WTC11 (cell line): Measurements from ENCODE around the gene OS9. TPM values are rescaled to one million over a fixed set of nuclear protein-coding genes. Genes with fewer than 3 reads are reported as not detected.

Experiments
- ATAC-seq: fragments of 200-7000 bp; cut with Tn5 transposase; 2 replicates; pipeline ENCODE4 v1.10.0; 2021; ENCODE audit warnings: mild to moderate bottlenecking, moderate library complexity
- CTCF ChIA-PET: fragments of 300-600 bp; sonication (Branson Sonifier 250); formaldehyde crosslinking; loops from one replicate; lab custom pipeline; 2021; ENCODE audit warnings: antibody characterized with exemption; lab: Charles Lee
- POLR2A ChIA-PET: fragments of 350-600 bp; sonication (Branson Sonifier 250); formaldehyde crosslinking; loops from one replicate; lab custom pipeline; 2021; ENCODE audit warnings: antibody characterized with exemption; lab: Charles Lee
- DNase-seq: peaks from one replicate; pipeline ENCODE4 v3.0.0; 2021; ENCODE audit warnings: low spot score
- H3K27ac Mint-ChIP-seq: 2 replicates; pipeline ENCODE4 v1.8.0; 2021; ENCODE audit warnings: mixed read lengths
- H3K27me3 Mint-ChIP-seq: 2 replicates; pipeline ENCODE4 v1.8.0; 2021; ENCODE audit warnings: low read depth, mild to moderate bottlenecking, moderate library complexity, mixed read lengths
- H3K36me3 Mint-ChIP-seq: 2 replicates; pipeline ENCODE4 v1.8.0; 2021; ENCODE audit warnings: mixed read lengths
- H3K4me1 Mint-ChIP-seq: 2 replicates; pipeline ENCODE4 v1.8.0; 2022; ENCODE audit warnings: mixed read lengths
- H3K4me3 Mint-ChIP-seq: 2 replicates; pipeline ENCODE4 v1.8.0; 2021; ENCODE audit warnings: mild to moderate bottlenecking, moderate library complexity, mixed read lengths
- H3K9me3 Mint-ChIP-seq: 2 replicates; pipeline ENCODE4 v1.8.0; 2021; ENCODE audit warnings: mixed read lengths
- ATF1 ChIP-seq: sonication (generic); formaldehyde crosslinking; IDR thresholded peaks from 2 replicates; pipeline ENCODE4 v1.8.1; 2023; ENCODE audit warnings: mild to moderate bottlenecking, moderate library complexity, missing genetic modification reagents
- ATF3 ChIP-seq: sonication (generic); formaldehyde crosslinking; conservative IDR thresholded peaks from 2 replicates; pipeline ENCODE4 v1.8.1; 2022; ENCODE audit warnings: mild to moderate bottlenecking, missing genetic modification reagents
- E2F4 ChIP-seq: sonication (generic); formaldehyde crosslinking; IDR thresholded peaks from 2 replicates; pipeline ENCODE4 v1.8.1; 2022; ENCODE audit warnings: low read depth, mild to moderate bottlenecking, moderate library complexity, missing genetic modification reagents, borderline replicate concordance
- E2F5 ChIP-seq: sonication (generic); formaldehyde crosslinking; IDR thresholded peaks from 2 replicates; pipeline ENCODE4 v1.8.1; 2022; ENCODE audit warnings: mild to moderate bottlenecking, moderate library complexity, missing genetic modification reagents
- FOXJ3 ChIP-seq: sonication (generic); formaldehyde crosslinking; IDR thresholded peaks from 2 replicates; pipeline ENCODE4 v1.9.0; 2021; ENCODE audit warnings: missing genetic modification reagents, mild to moderate bottlenecking, borderline replicate concordance
- IRF1 ChIP-seq: sonication (generic); formaldehyde crosslinking; IDR thresholded peaks from 2 replicates; pipeline ENCODE4 v1.8.0; 2023; ENCODE audit warnings: missing genetic modification reagents
- JUN ChIP-seq: sonication (generic); formaldehyde crosslinking; IDR thresholded peaks from 2 replicates; pipeline ENCODE4 v1.8.0; 2023; ENCODE audit warnings: mild to moderate bottlenecking, missing genetic modification reagents
- MAX ChIP-seq: sonication (generic); formaldehyde crosslinking; IDR thresholded peaks from 2 replicates; pipeline ENCODE4 v1.8.0; 2022; ENCODE audit warnings: mild to moderate bottlenecking, missing genetic modification reagents
- MXD4 ChIP-seq: fragments of 250-450 bp; sonication (Bioruptor Pico); IDR thresholded peaks from 2 replicates; pipeline ENCODE4 v1.8.0; 2021; ENCODE audit warnings: mild to moderate bottlenecking, moderate library complexity, borderline replicate concordance
- MYBL2 ChIP-seq: sonication (generic); formaldehyde crosslinking; IDR thresholded peaks from 2 replicates; pipeline ENCODE4 v1.8.1; 2023; ENCODE audit warnings: mild to moderate bottlenecking, moderate library complexity, missing genetic modification reagents
- NFATC4 ChIP-seq: fragments of 250-450 bp; sonication (Bioruptor Pico); IDR thresholded peaks from 2 replicates; pipeline ENCODE4 v1.9.0; 2021; ENCODE audit warnings: mild to moderate bottlenecking
- NFE2L1 ChIP-seq: sonication (generic); formaldehyde crosslinking; IDR thresholded peaks from 2 replicates; pipeline ENCODE4 v1.8.1; 2023; ENCODE audit warnings: missing genetic modification reagents
- TCF7 ChIP-seq: sonication (generic); formaldehyde crosslinking; IDR thresholded peaks from 2 replicates; pipeline ENCODE4 v1.8.0; 2022; ENCODE audit warnings: mild to moderate bottlenecking, low read depth, missing genetic modification reagents, moderate library complexity
- TEAD4 ChIP-seq: sonication (generic); formaldehyde crosslinking; IDR thresholded peaks from 2 replicates; pipeline ENCODE4 v1.8.0; 2022; ENCODE audit warnings: mild to moderate bottlenecking, missing genetic modification reagents
- USF1 ChIP-seq: sonication (generic); formaldehyde crosslinking; IDR thresholded peaks from 2 replicates; pipeline ENCODE4 v1.8.0; 2022; ENCODE audit warnings: mild to moderate bottlenecking, missing genetic modification reagents
- USF2 ChIP-seq: sonication (generic); formaldehyde crosslinking; IDR thresholded peaks from 2 replicates; pipeline ENCODE4 v1.8.1; 2023; ENCODE audit warnings: mild to moderate bottlenecking, missing genetic modification reagents, moderate library complexity
- ZNF281 ChIP-seq: sonication (generic); formaldehyde crosslinking; IDR thresholded peaks from 2 replicates; pipeline ENCODE4 v1.8.0; 2023; ENCODE audit warnings: mild to moderate bottlenecking, missing genetic modification reagents
- ZNF396 ChIP-seq: fragments of 250-450 bp; sonication (Bioruptor Pico); IDR thresholded peaks from 2 replicates; pipeline ENCODE4 v1.8.0; 2021; ENCODE audit warnings: mild to moderate bottlenecking, moderate library complexity, borderline replicate concordance
- ZNF423 ChIP-seq: fragments of 250-450 bp; sonication (Bioruptor Pico); IDR thresholded peaks from 2 replicates; pipeline ENCODE4 v2.1.2; 2022; ENCODE audit warnings: mild to moderate bottlenecking, moderate library complexity
- ZNF671 ChIP-seq: fragments of 250-450 bp; sonication (Bioruptor Pico); IDR thresholded peaks from 2 replicates; pipeline ENCODE4 v1.8.0; 2021; ENCODE audit warnings: mild to moderate bottlenecking
- total RNA-seq: library from RNA; stranded (reverse); gene quantifications from 3 replicates; pipeline ENCODE4 v1.2.3, GENCODE V29; 2021

Gene OS9
- total RNA-seq, 1 experiment from 2014 or later, result 77.5 TPM

GRCh38 chr12:57716305-57716704, 22.4 kb downstream of the OS9 start (continued):
- TF ChIP-seq IRF1, result no peak

GRCh38 chr12:57717131-57717530, 23.2 kb downstream of the OS9 start:
- CTCF ChIA-PET, result no interaction called here
- TF ChIP-seq TEAD4 (CRISPR knock-in tag), result no peak
- TF ChIP-seq JUN (CRISPR knock-in tag), result no peak
- no peak for TF ChIP-seq USF1 (CRISPR knock-in tag)
- no peak for TF ChIP-seq FOXJ3 (CRISPR knock-in tag)
- no peak for TF ChIP-seq ZNF396 (CRISPR knock-in tag)
- no peak for TF ChIP-seq ZNF671 (CRISPR knock-in tag)
- no peak for TF ChIP-seq NFE2L1 (CRISPR knock-in tag)
- TF ChIP-seq MYBL2 (CRISPR knock-in tag), result no peak
- no peak for TF ChIP-seq MAX (CRISPR knock-in tag)
- no peak for TF ChIP-seq TCF7 (CRISPR knock-in tag)
- no peak for TF ChIP-seq ATF1 (CRISPR knock-in tag)
- TF ChIP-seq USF2 (CRISPR knock-in tag), result no peak
- no peak for TF ChIP-seq MXD4
- no peak for TF ChIP-seq ZNF423
- no peak for TF ChIP-seq NFATC4 (CRISPR knock-in tag)
- TF ChIP-seq ZNF281 (CRISPR knock-in tag), result no peak
- TF ChIP-seq ATF3, result no peak
- no peak for TF ChIP-seq E2F4 (CRISPR knock-in tag)
- no peak for TF ChIP-seq E2F5 (CRISPR knock-in tag)
- peaks cover under 1% of the 10 kb centered on the region; the same call in 1 of the 2 replicates for H3K9me3 Mint-ChIP-seq

More at GRCh38 chr12:57717131-57717530, 23.2 kb downstream of the OS9 start:
- peaks cover 16% of the 10 kb centered on the region for H3K36me3 Mint-ChIP-seq
- ATAC-seq (no peak), DNase-seq (no peak)
- H3K4me3 Mint-ChIP-seq, result no peak overlapping the region
- H3K4me1 Mint-ChIP-seq, result no peaks in the 10 kb centered on the region
- H3K27me3 Mint-ChIP-seq, result no peaks in the 10 kb centered on the region
- POLR2A ChIA-PET, result no interaction called here
- no peak overlapping the region for H3K27ac Mint-ChIP-seq
